Astrocyte (in vitro differentiated cells and primary cell): ENCODE measurements around the gene PPP4R2. TPM values are rescaled to one million over a fixed set of nuclear protein-coding genes. Genes with fewer than 3 reads are reported as not detected.
"Not testable (repeated sequence)": the region's sequence is repeated elsewhere in the genome, so short reads cannot be mapped to it uniquely, and the experiment has no call there.

Experiments used
- DNase-seq: peaks from one replicate; pipeline ENCODE4 v3.0.0-alpha.2; 2010; ENCODE audit warnings: low read depth
- FAIRE-seq: peaks from 2 replicates; lab custom pipeline; 2011; peaks lifted over from hg19 to GRCh38; lab: Jason Lieb, UNC
- H2AFZ ChIP-seq: 2 replicates; pipeline ENCODE4 v1.6.0; 2012; ENCODE audit warnings: low read depth, low read length, inconsistent platforms
- H3K27ac ChIP-seq: 2 replicates; pipeline ENCODE4 v1.5.1; 2011; ENCODE audit warnings: low read depth, low read length, inconsistent platforms
- H3K27me3 ChIP-seq: 2 replicates; pipeline ENCODE4 v1.6.0; 2011; ENCODE audit warnings: low read length, inconsistent platforms; ENCODE audit not compliant: insufficient read depth
- H3K36me3 ChIP-seq: 2 replicates; pipeline ENCODE4 v1.5.1; 2011; ENCODE audit warnings: low read length, inconsistent platforms; ENCODE audit not compliant: insufficient read depth
- H3K4me1 ChIP-seq: 2 replicates; pipeline ENCODE4 v1.5.1; 2011; ENCODE audit warnings: low read length, inconsistent platforms; ENCODE audit not compliant: insufficient read depth
- H3K4me2 ChIP-seq: 2 replicates; pipeline ENCODE4 v1.6.0; 2012; ENCODE audit warnings: low read length, inconsistent platforms
- H3K4me3 ChIP-seq: 2 replicates; pipeline ENCODE4 v1.5.1; 2011; ENCODE audit warnings: low read depth, mild to moderate bottlenecking, low read length, inconsistent platforms; ENCODE audit not compliant: insufficient read depth
- H3K79me2 ChIP-seq: 2 replicates; pipeline ENCODE4 v1.6.0; 2012; ENCODE audit warnings: mild to moderate bottlenecking, low read length, inconsistent platforms; ENCODE audit not compliant: insufficient read depth
- H3K9ac ChIP-seq: 2 replicates; pipeline ENCODE4 v1.6.0; 2012; ENCODE audit warnings: mild to moderate bottlenecking, low read length, inconsistent platforms
- H3K9me3 ChIP-seq: 2 replicates; pipeline ENCODE4 v1.5.1; 2012; ENCODE audit warnings: low read depth, mild to moderate bottlenecking, low read length, inconsistent platforms; ENCODE audit not compliant: insufficient read depth
- H4K20me1 ChIP-seq: 2 replicates; pipeline ENCODE4 v1.6.0; 2012; ENCODE audit warnings: low read length, inconsistent platforms; ENCODE audit not compliant: insufficient read depth
- H3K27ac Mint-ChIP-seq: one replicate; pipeline ENCODE4 v1.8.0; 2021; ENCODE audit warnings: mild to moderate bottlenecking, mixed read lengths; ENCODE audit not compliant: unreplicated experiment
- H3K27me3 Mint-ChIP-seq: one replicate; pipeline ENCODE4 v1.8.0; 2021; ENCODE audit warnings: low read depth, mixed read lengths; ENCODE audit not compliant: unreplicated experiment
- H3K36me3 Mint-ChIP-seq: one replicate; pipeline ENCODE4 v1.8.0; 2021; ENCODE audit warnings: low read depth, mixed read lengths; ENCODE audit not compliant: unreplicated experiment
- H3K4me1 Mint-ChIP-seq: one replicate; pipeline ENCODE4 v1.8.0; 2021; ENCODE audit warnings: low read depth, mixed read lengths; ENCODE audit not compliant: unreplicated experiment
- H3K4me3 Mint-ChIP-seq: one replicate; pipeline ENCODE4 v1.8.0; 2021; ENCODE audit warnings: mild to moderate bottlenecking, moderate library complexity, mixed read lengths; ENCODE audit not compliant: unreplicated experiment
- H3K9me3 Mint-ChIP-seq: one replicate; pipeline ENCODE4 v1.8.0; 2021; ENCODE audit warnings: mild to moderate bottlenecking, mixed read lengths; ENCODE audit not compliant: unreplicated experiment
- CTCF ChIP-seq: IDR thresholded peaks from 2 replicates; pipeline ENCODE4 v1.5.1; 2011; ENCODE audit warnings: low read depth, mild to moderate bottlenecking, inconsistent platforms, low read length, moderate library complexity; ENCODE audit not compliant: insufficient read depth
- EZH2 ChIP-seq: IDR thresholded peaks from 2 replicates; pipeline ENCODE4 v1.6.1; 2012; ENCODE audit warnings: mild to moderate bottlenecking, low read length, inconsistent platforms; ENCODE audit not compliant: insufficient read depth
- total RNA-seq: library from RNA; stranded (reverse); gene quantifications from 2 replicates; pipeline ENCODE4 v1.2.1, GENCODE V29; 2021

The PPP4R2 gene
- total RNA-seq, 1 donor from 2014 or later, result 98.5 TPM

DNA sequence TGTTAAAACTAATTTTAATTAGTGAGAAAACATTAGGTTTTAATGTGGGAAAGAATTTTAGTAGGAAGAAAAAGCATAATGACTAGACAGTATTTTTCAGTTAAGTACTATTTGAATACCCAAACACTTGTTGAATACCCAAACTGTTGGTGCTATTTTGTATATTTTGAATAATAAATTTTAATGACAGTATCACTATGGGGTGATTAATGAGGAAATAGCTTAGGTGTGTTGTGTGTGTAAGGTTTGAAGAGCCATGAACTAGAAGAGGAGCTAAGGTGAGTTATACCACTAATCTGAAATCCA lies 60.2 kb downstream of the PPP4R2 start:
- H3K4me3 ChIP-seq, result no peak overlapping the region
- H3K27me3 ChIP-seq, result no peaks in the 10 kb centered on the region
- no peak overlapping the region for H3K27ac ChIP-seq
- H3K4me1 Mint-ChIP-seq, result peaks cover 17% of the 10 kb centered on the region
- H3K4me2 ChIP-seq, result no peak overlapping the region
- H4K20me1 ChIP-seq, result peaks cover 70% of the 10 kb centered on the region
- FAIRE-seq (no peak), DNase-seq (no peak)
- no peaks in the 10 kb centered on the region for H3K27me3 Mint-ChIP-seq
- TF ChIP-seq EZH2 (no peak), CTCF (no peak)
- no peaks in the 10 kb centered on the region for H3K9me3 ChIP-seq
- H3K9ac ChIP-seq, result no peak overlapping the region
- peaks cover 3% of the 10 kb centered on the region for H3K36me3 ChIP-seq
- no peak overlapping the region for H3K4me3 Mint-ChIP-seq
- peaks cover 25% of the 10 kb centered on the region for H3K79me2 ChIP-seq
- no peak overlapping the region for H3K27ac Mint-ChIP-seq
- H3K36me3 Mint-ChIP-seq, result no peaks in the 10 kb centered on the region
- no peaks in the 10 kb centered on the region for H3K9me3 Mint-ChIP-seq
- peaks cover 4% of the 10 kb centered on the region for H3K4me1 ChIP-seq
- H2AFZ ChIP-seq, result no peak overlapping the region

DNA sequence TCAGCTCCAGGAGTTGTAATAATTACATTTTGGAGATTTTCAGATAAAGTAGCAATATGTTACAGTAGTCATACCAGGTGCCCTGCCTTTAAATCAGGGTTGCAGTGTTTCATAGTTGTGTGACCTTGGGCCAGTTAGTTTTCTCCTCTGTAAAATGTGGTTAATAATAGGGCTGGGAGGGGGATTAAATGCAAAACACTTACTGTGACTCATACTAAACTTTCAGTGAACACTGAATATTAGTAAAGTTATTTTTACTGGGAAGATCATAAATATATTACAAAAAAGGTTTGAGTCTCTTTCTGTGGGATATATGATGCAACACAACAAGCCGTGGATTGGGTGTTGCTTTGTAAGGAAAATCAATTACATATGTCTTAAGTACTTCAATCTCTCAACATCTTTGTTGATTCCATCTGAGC lies 63.7 kb downstream of the PPP4R2 start:
- no peak overlapping the region for H2AFZ ChIP-seq
- H3K4me2 ChIP-seq, result no peak overlapping the region
- Mint-ChIP-seq H3K27ac (no peak overlapping the region), H3K4me3 (no peak overlapping the region), H3K4me1 (peaks cover 17% of the 10 kb centered on the region), H3K36me3 (peaks cover 3% of the 10 kb centered on the region), H3K27me3 (no peaks in the 10 kb centered on the region), H3K9me3 (no peaks in the 10 kb centered on the region)
- DNase-seq (no peak), FAIRE-seq (no peak)
- H3K27ac ChIP-seq, result no peak overlapping the region
- H3K4me1 ChIP-seq, result peaks cover 4% of the 10 kb centered on the region
- no peak overlapping the region for H3K4me3 ChIP-seq
- H3K9ac ChIP-seq, result no peak overlapping the region
- no peaks in the 10 kb centered on the region for H3K9me3 ChIP-seq
- peaks cover 20% of the 10 kb centered on the region for H3K36me3 ChIP-seq
- peaks cover 71% of the 10 kb centered on the region for H4K20me1 ChIP-seq
- no peaks in the 10 kb centered on the region for H3K27me3 ChIP-seq
- H3K79me2 ChIP-seq, result peaks cover 21% of the 10 kb centered on the region
- TF ChIP-seq CTCF (no peak), EZH2 (no peak)

GRCh38 chr3:73061416-73061815 lies 64.8 kb downstream of the PPP4R2 start, which contains the start of gene EBLN2:
EBLN2 (plus strand) TSS chr3:73061659; CDS start chr3:73062082, 423 bp downstream.
- H3K4me3 Mint-ChIP-seq, result no peak within 1 kb of the TSS
- peaks cover 21% of the 10 kb centered on the region for H3K79me2 ChIP-seq
- H3K27ac Mint-ChIP-seq, result no peak within 1 kb of the TSS
- no peak within 1 kb of the TSS for H3K4me2 ChIP-seq
- no peaks in the 10 kb centered on the region for H3K27me3 Mint-ChIP-seq
- H2AFZ ChIP-seq, result no peak within 1 kb of the TSS
- H3K9me3 Mint-ChIP-seq, result no peaks in the 10 kb centered on the region
- DNase-seq (no peak), FAIRE-seq (no peak)
- H3K4me3 ChIP-seq, result no peak within 1 kb of the TSS
- H3K27ac ChIP-seq, result no peak within 1 kb of the TSS
- H3K27me3 ChIP-seq, result no peaks in the 10 kb centered on the region
- peaks cover 24% of the 10 kb centered on the region for H3K36me3 ChIP-seq
- H3K9ac ChIP-seq, result no peak within 1 kb of the TSS
- peaks cover 4% of the 10 kb centered on the region for H3K4me1 ChIP-seq
- TF ChIP-seq EZH2, result no peak
- TF ChIP-seq CTCF, result no peak
- no peaks in the 10 kb centered on the region for H3K9me3 ChIP-seq
- H3K4me1 Mint-ChIP-seq, result peaks cover 11% of the 10 kb centered on the region
- H3K36me3 Mint-ChIP-seq, result peaks cover 3% of the 10 kb centered on the region
- H4K20me1 ChIP-seq, result peaks cover 60% of the 10 kb centered on the region

DNA sequence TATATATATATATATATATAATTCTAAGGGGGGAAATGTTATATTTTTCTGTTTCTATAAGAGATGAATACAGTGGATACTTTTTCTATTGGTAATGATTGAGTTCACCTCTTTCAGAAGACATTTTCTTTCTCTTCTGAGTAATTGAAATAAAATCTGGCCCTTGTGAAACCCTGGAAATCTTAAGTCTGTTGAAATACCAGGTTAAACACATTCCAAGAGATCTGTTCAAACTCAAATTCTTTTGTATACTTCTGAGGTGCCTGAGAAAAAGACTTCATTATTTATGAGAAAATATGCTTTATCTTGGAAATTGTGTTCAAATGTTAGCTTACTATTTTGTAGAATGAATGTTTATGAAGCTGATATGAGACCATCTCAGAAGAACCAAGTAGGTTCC lies 69.6 kb downstream of the PPP4R2 start:
- DNase-seq, H3K36me3 Mint-ChIP-seq: not testable (repeated sequence)
- peaks cover 11% of the 10 kb centered on the region for H3K4me1 Mint-ChIP-seq

More for the DNA sequence above, 69.6 kb downstream of the PPP4R2 start:
- H3K27me3 ChIP-seq, H3K27ac Mint-ChIP-seq, H3K4me2 ChIP-seq, H2AFZ ChIP-seq, H3K4me3 Mint-ChIP-seq, H3K9ac ChIP-seq, H3K9me3 ChIP-seq, H3K4me3 ChIP-seq, H3K4me1 ChIP-seq, H3K9me3 Mint-ChIP-seq, H3K27me3 Mint-ChIP-seq, H3K27ac ChIP-seq: not testable (repeated sequence)
- Histone ChIP-seq H3K36me3 (peaks cover 32% of the 10 kb centered on the region), H4K20me1 (peaks cover 31% of the 10 kb centered on the region), H3K79me2 (peaks cover 24% of the 10 kb centered on the region)
- FAIRE-seq, result peak; percentile 52
